GM21786 (cell line): Measurements from ENCODE around the gene BUD13.
A peak's percentile ranks its signal among the peaks of the same experiment; 100 is the strongest.

ENCODE experiments used
- ATAC-seq: cut with Tn5 transposase; IDR thresholded peaks from one replicate; pipeline ENCODE4 v1.9.1; 2021; ENCODE audit not compliant: unreplicated experiment

The BUD13 gene

GRCh38 chr11:116792869-116793771 is 20.3 kb upstream of the BUD13 start:
- no peak for ATAC-seq

GRCh38 chr11:116792144-116792868 is 19.5 kb upstream of the BUD13 start:
- no peak for ATAC-seq

DNA sequence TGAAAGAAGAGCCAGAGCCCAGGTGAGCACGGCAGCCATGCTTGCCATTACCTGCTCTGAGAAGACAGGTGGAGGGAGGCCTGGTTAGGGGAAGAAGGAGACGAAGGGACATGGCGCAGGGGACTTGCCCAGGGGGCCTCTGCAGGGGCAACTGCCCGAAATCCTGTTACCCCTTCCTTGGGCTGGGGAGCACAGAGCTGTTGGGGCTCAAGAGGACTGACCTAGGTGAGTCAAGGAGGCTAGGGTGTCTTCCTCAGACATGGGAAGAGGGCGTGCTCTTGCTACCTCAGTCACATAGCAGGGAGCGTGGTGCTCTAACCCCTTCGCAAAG is 19.0 kb upstream of the BUD13 start, which contains the start of gene APOA5:
Gene APOA5, minus strand, starts transcription at position 67 of the 331 bp plus-strand sequence. Its CDS starts 19 bp downstream, at position 48.
- ATAC-seq = no peak

DNA sequence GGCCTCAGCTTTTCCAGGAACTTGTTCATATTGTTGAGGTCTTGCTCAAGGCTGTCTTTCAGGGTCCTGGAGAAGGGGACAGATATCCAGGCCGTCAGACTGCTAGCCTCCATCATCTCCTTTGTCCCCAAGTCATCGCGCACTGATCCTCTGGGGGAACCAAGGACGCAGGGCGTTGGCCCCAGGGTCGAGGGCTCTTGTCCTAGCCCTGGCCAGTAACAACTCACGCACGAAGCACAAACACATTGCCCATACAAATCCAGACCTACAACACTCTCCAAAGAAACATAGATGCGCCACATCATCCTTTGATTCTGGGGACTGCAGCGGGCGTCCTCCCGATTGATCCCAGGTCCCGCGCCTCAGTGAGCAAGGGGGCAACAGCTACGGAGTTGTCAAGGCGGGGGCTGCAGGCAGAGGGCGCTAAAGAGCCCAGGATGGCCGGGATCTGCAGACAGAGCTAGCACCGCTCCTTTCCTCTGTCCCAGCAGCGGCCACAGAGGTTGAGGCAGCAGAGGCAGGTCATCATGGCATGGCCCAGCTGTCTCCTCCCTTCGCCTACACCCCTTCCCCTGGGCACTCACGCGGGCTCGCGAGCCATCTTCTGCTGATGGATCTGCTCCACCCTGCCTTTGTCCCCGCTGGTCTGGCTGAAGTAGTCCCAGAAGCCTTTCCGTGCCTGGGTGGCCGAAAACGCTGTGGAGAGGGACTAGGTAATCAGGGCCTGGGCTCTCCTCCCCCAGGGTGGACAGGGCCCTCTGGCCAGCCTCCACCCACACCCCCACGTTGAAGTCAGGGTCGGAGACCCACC is 18.4 kb upstream of the BUD13 start:
- no peak for ATAC-seq

DNA sequence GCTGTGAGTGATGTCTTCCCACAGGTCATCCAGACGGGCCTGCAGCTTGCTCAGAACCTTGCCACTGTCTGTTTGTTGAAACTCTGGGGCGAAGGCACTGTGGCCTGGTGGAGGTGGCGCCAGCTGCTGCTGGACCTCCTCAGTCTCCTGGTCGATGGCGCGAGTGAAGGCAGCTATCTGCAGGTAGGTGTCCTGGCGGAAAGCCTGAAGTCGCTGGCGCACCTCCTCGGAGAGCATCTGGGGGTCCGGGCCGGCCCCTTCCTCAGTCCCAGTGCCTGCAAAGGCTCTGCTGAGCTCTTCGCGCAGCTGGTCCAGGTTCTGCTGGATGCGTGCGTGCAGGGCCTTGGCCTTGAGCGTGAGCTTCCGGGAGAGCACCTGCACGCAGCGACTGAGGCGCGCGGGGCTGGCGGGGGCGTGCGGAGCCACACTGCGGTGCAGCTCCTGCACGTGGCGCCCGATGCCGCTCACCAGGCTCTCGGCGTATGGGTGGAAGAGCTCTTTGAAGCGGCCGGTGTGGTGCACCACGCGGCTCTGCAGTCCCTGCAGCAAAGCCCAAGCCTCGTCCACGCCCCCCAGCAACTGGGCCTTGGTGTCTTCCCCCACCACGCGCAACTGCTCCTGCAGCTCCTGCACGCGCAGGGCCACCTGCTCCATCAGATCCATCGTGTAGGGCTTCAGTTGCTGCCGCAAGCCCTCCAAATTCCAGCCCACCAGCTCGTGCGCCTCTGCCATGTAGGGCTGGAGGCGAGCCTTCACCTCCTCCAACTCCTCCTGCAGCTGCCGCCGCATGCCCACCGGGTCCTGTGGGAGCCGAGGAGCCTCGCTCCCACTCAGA is 17.6 kb upstream of the BUD13 start:
- ATAC-seq = no peak

- ATAC-seq = no peak
Measured at GRCh38 chr11:116788975-116789374, 16.2 kb upstream of the BUD13 start.

DNA sequence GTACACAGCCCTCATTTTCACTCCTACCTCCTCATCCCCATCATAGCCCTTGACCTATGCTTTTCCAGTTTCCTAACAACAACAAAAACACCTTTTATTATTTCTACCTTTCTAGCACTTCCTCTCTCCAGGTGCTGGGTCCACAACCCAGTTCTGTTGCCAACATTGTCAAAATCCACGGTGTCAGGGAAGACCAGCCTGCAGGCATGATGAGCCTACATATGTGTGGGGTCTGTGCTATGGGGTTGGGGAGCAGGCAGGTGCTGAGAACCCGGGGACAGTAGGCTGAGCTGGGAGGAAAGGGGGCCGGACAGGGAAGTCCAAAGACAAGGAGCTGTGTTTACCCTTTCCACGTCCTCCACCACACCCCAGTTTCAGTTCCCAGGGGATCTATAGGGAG is 15.7 kb upstream of the BUD13 start:
- no peak for ATAC-seq

GRCh38 chr11:116787786-116788486 is 15.1 kb upstream of the BUD13 start, which contains the start of gene ZPR1:
Gene ZPR1 (minus strand): TSS chr11:116788023. CDS start chr11:116787990, 33 bp downstream.
- ATAC-seq = peak; percentile 83

DNA sequence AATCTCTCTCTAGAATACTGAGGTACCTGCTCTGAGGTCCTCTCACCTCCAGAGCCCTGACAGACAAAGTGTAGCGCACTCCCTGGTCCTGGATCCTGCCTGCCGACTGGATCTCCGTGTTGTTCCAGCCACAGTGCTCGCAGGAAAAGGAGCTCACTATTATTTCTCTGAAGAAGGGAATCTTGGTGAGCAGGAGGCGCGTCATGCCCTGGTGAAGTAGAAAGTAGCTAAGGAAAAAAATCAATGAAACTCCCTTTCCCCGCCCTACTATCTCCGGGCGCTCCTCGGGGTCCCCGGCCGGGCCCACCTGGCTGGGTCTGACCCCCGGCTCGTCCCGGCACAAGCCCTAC is 14.6 kb upstream of the BUD13 start:
- peak; percentile 7 for ATAC-seq

- ATAC-seq = no peak
Measured at GRCh38 chr11:116786966-116787365, 14.2 kb upstream of the BUD13 start.

DNA sequence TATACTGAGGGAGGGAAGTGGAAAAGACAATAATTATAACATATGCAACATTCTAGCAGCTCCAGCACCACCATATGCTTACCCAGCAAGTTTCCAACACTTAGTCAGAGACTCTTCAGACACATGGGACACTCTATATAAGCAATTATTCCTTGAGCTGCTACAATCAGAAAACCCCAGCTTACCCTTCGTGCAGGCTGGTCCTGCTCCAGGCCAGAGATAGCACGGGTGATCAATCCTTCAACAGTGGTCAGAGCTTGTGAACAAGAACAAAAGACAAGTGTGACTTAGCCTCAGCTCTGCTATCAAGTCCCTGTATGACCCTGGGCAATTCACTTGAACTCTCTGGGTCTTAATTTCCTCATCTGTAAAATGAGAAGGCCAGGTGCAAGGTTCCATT is 13.5 kb upstream of the BUD13 start:
- ATAC-seq = no peak

GRCh38 chr11:116782728-116783127 is 9.9 kb upstream of the BUD13 start:
- no peak for ATAC-seq

DNA sequence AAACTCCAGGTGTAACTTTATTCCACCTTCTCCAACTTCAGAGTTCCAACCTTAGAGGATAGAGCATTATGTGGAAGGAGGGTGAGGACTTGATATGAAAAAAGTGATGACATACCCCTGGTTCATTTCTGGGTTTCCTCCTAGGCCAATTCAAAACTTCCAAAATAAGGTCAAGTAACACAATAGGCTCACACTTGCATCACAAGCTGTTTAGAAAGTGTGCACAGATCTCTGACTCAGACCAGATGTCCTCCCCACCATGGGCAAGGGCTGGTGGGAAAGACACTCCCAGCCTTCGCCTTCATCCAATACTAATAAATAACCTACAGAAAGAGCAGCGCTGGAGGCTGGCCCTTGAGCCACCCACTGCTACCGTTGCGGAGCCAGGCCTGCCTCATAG is 5.8 kb upstream of the BUD13 start:
- ATAC-seq = no peak

- ATAC-seq = no peak
Measured at GRCh38 chr11:116777056-116777455, 4.3 kb upstream of the BUD13 start.

DNA sequence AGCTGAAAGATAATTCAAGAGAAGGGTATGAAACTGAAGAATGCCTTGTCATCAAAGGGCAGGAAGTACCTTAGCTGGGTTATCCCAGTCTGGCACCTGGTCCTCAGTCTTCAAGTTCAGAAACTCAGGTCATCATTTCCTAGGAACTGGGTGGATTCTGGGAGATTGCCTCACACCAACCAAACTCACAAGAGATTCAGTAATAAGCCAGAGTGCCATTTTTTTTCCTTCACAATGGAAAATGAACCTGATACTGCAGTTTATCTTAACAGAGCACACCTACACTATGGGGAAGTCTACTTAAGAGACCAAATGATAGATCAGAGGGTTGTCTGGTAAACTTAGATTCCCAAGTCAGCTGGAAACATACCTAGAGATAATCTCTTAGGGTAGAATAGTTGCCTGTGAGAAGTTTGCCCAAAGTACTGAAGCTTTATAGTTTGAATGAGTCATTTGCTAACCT is 3.8 kb upstream of the BUD13 start:
- no peak for ATAC-seq

DNA sequence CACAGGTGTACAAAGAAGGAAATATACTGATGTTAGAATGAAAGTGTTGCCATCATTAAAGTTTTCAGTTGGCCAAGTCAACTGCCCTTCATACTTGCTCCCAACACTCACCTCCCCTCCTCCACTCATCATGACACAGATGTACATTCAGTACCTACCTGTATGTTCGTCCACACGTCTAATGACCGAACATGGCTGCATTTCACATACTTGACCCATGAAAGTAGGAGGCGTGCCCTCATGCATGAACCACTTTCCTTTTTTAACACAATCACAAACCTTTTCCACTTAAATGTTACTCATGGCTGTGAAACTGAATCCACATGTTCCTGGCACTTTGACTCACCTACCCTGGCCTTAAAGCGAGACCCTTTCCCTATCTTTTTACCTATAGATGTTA is 3.2 kb upstream of the BUD13 start:
- no peak for ATAC-seq

DNA sequence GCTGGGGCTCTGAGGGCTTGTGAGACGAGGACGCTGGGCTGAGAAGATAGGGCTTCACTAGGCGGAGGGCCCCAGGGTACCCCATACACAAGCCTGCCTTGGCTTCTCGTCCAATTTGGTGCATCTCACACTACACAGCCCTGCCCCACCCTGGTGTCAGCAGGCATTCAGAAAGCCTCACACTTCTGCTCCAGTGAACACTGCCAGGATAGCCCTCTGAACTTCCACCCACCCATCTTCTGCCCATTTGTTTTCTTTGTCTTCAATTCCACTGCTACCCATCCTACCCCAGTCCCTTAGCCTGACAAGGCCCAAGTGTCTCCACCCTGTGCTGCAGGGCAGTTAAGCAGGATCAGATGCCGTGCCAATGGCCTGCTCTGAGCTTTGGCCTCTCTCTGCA is 1.9 kb upstream of the BUD13 start:
- ATAC-seq = no peak

DNA sequence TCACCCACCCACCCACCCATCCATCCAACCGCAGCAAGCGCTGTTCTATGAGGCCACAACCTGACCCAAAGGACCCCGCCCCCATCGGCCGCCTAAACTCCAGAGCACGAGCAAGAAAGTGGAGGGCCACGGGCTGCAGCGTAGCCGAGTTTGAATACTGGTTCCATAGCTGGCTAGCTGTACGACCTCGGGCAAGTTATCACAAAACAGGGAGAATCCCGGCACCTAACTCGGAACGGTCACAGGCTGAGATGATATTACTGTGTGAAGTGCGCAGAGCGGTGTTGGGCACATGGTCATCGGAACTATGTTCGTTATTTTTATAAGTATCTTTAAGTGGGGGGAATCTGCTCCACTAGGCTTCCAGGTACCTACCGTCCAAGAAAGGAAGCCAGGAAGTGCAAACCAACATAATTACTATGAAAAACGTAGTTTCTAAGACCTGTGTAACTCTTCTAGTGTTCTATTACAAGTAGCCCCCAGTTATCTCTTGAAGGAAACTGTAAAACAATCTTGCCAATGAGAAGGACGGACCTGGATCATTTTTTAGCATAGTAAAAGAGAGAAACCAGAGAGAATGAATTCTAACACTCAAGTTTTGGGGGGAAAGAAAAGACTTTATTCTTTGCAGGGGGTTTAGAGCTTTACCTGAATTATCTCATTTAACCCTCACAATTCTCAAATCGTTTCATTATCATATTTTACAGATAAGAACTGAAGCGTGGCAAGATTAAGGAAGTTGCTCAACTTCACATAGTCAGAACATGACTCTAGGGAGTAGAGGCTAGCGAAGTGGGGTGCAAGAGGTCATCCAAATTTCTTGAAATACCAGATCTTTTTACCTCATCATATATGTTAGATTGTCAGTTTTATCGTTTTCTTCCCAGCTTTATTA is 663 bp upstream of the BUD13 start:
- ATAC-seq = peak; percentile 29

GRCh38 chr11:116771935-116772334 is 852 bp downstream of the BUD13 start:
- ATAC-seq = no peak
